GM12874 (cell line): ENCODE results near the gene S100A8.

Source experiments
- TF ChIP-seq, protein P1 (sequence below): IDR thresholded peaks from 2 replicates; pipeline ENCODE4 v1.5.1; 2011; ENCODE audit warnings: low read depth, mild to moderate bottlenecking, control low read depth, low read length, moderate library complexity; ENCODE audit not compliant: insufficient read depth

The S100A8 gene

GRCh38 chr1:153390938-153391710, at the start of gene S100A8:
TSS of gene S100A8 (minus strand) at chr1:153391073. CDS start at chr1:153390535, 538 bp downstream.
- TF ChIP-seq, protein P1, sequence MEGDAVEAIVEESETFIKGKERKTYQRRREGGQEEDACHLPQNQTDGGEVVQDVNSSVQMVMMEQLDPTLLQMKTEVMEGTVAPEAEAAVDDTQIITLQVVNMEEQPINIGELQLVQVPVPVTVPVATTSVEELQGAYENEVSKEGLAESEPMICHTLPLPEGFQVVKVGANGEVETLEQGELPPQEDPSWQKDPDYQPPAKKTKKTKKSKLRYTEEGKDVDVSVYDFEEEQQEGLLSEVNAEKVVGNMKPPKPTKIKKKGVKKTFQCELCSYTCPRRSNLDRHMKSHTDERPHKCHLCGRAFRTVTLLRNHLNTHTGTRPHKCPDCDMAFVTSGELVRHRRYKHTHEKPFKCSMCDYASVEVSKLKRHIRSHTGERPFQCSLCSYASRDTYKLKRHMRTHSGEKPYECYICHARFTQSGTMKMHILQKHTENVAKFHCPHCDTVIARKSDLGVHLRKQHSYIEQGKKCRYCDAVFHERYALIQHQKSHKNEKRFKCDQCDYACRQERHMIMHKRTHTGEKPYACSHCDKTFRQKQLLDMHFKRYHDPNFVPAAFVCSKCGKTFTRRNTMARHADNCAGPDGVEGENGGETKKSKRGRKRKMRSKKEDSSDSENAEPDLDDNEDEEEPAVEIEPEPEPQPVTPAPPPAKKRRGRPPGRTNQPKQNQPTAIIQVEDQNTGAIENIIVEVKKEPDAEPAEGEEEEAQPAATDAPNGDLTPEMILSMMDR = no peak

DNA sequence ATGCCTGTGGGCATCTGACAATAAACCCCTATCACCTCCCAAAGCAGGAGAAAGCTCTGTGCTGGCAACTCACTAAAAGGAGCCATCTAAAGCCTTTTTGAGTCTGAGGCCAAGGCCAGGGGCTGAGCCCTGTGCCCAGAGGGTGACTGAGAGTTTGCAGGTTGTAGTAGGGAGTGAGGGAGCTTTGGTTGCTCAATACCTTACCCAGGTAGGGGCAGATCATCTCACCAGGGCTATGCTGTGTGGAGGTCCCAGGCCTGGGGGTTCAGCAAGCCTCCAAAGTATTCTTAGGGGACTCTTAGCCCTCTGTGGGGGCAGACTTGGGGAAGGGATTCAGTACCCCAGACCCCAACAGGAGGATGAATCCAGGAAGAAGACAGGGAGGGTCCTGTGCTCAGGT, 48.4 kb upstream of the S100A8 start:
- TF ChIP-seq, protein P1 = no peak

DNA sequence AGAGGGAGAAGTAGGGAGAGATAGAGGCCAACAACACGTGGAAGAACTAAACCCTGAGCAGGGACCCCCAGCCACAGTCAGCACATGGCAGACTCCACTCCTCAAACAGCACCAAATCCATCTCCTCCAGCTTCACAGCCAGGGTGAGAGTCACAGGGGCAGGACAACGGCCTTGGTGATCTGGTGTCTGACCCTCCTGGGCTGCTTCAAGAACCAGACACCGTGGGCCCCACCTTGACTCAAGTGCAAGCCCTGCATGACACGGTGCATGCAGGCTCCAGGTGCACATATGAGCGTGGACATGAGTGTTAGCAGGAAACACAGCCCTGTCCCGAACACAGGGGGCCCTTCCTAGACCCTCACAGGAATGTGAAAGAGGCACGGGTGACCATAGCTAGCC, 47.7 kb upstream of the S100A8 start:
- TF ChIP-seq, protein P1 = no peak

DNA sequence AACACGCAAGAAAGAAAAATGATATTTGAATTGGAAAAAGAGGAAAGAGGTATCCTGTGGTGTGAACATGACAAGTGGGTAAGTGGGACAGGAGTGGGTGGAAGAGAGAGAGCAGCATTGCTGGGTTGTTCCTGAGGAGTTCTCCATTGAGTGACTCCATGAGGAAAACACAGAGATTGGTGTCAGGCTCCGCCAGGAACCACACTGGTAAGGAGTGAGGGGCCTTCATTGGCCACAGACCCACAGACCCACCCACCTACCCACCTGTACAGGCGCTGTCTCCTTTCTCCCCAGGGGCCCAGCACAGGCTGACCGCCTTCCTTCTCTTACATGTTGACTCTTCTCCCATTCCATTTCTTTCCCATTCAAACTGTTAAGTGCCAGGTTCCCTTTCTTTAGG, 46.4 kb upstream of the S100A8 start:
- TF ChIP-seq, protein P1 = no peak

GRCh38 chr1:153434746-153435455, 44.0 kb upstream of the S100A8 start:
- TF ChIP-seq, protein P1 = no peak

DNA sequence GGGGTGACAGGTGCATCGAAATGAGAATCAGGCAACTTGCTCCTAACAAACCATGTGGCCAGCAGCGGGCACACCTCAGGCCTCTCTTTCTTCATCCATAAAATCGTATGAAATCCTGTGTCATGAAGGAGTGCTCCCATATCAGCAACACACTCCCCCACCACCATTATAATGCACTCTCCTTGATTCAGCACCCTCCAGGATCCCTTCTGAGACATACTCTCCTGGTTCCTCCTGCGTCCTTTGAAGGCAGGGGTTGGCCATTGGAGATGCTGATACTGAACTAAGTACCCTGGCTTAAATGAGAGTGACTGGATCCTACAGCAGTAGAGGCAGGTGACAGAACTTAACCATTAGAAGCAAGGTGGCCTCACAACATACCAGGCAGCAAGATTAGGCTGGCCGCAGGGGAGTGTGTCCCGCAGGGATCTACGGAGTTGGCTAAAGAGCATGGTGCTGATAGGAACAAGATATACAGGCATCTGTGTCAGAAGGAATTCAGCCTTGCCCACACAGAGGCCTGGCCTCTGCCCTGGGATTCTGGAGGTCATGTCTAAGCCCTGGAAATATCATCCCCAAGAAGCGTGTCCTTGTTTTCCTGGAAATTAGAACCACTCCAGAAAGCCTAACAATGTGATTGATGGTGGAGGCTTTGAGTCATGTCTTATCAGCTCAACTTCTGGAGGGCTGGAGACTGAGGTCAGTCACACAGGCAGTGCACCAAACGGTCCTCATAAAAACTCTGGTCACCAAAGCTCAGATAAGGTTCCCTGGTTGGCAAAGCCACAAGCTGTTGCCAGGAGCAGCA, 42.2 kb upstream of the S100A8 start:
- TF ChIP-seq, protein P1 = no peak

DNA sequence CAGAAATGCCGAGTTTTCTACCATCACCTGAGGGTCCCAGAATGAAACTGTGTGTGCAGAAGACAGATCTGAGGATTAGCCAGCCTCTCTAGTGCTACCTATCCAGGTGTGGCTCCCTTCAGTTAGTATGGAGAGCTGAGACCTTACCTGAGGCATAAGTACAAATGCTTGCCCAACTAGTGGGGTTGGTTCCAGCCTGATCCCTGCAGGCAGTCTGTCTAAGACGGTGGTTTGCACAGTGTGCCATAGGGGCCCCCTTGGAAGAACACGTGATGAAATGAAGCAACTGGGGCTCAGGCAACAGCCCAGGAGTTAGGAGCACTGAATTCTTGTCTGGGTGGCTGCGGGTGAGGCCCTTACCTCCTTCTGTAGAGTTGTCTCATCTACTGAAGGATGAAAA, 41.1 kb upstream of the S100A8 start:
- TF ChIP-seq, protein P1 = no peak
